HG02884 (cell line): ENCODE data around the gene GPX2.
A peak's percentile ranks its signal among the peaks of the same experiment; 100 is the strongest.
"Not testable (repeated sequence)": the region's sequence is repeated elsewhere in the genome, so short reads cannot be mapped to it uniquely, and the experiment has no call there.

Experiments
- ATAC-seq: cut with Tn5 transposase; IDR thresholded peaks from one replicate; pipeline ENCODE4 v1.9.1; 2021; ENCODE audit warnings: mild to moderate bottlenecking, moderate library complexity; ENCODE audit not compliant: unreplicated experiment

Gene GPX2

GRCh38 chr14:64915029-64915424 is 27.5 kb downstream of the GPX2 start:
- no peak for ATAC-seq

GRCh38 chr14:64914237-64915028 is 28.1 kb downstream of the GPX2 start, which contains the start of gene CHURC1:
Gene CHURC1 (plus strand): TSS chr14:64914455. CDS start chr14:64914496, 41 bp downstream.
- ATAC-seq: peak; percentile 96

GRCh38 chr14:64913477-64913876 is 29.1 kb downstream of the GPX2 start:
- not testable (repeated sequence) for ATAC-seq

- no peak for ATAC-seq
These were observed 30.3 kb downstream of the GPX2 start for GRCh38 chr14:64912261-64912660.

- no peak for ATAC-seq
These were observed 31.6 kb downstream of the GPX2 start for GRCh38 chr14:64910847-64911495.

- ATAC-seq: no peak
These were observed 36.5 kb downstream of the GPX2 start for GRCh38 chr14:64906022-64906421.

- no peak for ATAC-seq
These were observed 42.6 kb downstream of the GPX2 start for GRCh38 chr14:64899958-64900357.

GRCh38 chr14:64891839-64892375 is 50.6 kb downstream of the GPX2 start:
- ATAC-seq: no peak

- no peak for ATAC-seq
These were observed 51.2 kb downstream of the GPX2 start for GRCh38 chr14:64891173-64891838.

GRCh38 chr14:64889352-64889751 is 53.2 kb downstream of the GPX2 start:
- no peak for ATAC-seq
